HG02970 (cell line): Measurements from ENCODE around the gene SPOPL.
A peak's percentile ranks its signal among the peaks of the same experiment; 100 is the strongest.

Source experiments
- ATAC-seq: cut with Tn5 transposase; IDR thresholded peaks from one replicate; pipeline ENCODE4 v1.9.1; 2021; ENCODE audit warnings: mild to moderate bottlenecking, moderate library complexity, moderate number of reproducible peaks; ENCODE audit not compliant: unreplicated experiment, low FRiP score

The SPOPL gene

DNA sequence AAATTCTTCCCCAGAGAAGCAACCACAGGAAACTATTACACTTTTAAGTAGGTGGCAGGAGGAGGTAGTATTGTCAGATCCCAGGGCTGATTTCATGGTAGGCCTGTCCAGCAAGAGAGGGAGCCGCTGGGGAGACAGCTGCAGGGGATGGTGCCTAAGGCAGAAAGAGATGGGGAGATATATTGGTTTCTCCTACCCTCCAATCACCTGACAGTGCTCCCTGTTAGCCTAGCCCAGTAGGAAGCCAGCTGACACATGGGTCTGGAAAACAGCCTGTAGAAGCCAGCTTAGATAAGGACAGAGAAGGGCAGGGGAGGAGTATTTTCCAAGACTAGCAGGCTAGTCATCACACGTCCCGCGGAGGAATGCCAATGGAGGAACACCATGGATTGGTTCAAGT, 8.2 kb upstream of the SPOPL start:
- ATAC-seq: no peak

GRCh38 chr2:138494265-138494966, 7.2 kb upstream of the SPOPL start:
- ATAC-seq: no peak

GRCh38 chr2:138495384-138495783, 6.2 kb upstream of the SPOPL start:
- ATAC-seq: no peak

DNA sequence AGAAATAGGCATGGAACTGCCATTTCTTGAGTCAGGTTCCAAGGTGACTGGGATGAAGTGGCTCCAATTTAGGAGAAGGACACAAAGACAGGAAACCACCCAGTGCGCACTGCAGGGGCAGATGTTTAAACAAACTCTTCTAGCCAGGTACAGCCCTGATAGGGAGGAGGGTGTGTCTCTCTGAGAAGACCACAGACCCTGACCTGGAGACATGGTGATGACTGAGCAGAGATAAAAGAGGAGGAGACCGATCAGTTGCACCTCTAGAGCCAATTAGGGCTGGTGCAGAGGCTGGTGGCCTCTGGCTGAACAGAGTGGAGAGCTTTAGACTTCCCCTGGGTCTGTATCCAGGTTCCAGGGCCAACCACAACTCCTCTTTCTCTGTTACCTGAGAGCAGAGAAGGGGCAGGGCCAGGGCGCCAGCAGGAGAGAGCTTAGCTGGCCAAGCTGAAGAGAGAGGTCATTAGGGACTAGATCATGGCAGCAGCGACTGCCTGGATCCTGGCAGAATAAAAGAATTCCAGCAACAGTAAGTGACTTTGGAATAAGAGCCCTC, 5.4 kb upstream of the SPOPL start:
- no peak for ATAC-seq

DNA sequence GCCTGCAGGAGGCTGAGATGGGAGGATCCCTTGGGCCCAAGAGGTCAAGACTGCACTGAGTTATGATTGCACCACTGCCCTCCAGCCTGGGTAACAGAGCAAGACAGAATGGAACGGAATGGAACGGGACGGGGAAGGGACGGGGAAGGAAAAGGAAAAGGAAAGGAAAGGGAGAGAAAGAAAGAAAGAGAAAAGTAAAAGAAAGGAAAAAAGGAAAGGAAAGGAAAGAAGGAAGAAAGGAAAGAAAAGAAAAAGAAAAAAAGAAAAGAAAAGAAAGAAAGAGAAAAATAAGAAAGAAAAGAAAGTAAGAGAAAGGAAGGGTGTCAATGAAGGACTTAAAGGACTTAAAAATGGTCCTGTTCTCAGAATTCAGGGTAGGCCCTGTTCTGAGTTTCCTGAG, 4.3 kb upstream of the SPOPL start:
- no peak for ATAC-seq

GRCh38 chr2:138499684-138500083, 1.9 kb upstream of the SPOPL start:
- no peak for ATAC-seq

- ATAC-seq: no peak
Observed at GRCh38 chr2:138500592-138501424, 762 bp upstream of the SPOPL start.

DNA sequence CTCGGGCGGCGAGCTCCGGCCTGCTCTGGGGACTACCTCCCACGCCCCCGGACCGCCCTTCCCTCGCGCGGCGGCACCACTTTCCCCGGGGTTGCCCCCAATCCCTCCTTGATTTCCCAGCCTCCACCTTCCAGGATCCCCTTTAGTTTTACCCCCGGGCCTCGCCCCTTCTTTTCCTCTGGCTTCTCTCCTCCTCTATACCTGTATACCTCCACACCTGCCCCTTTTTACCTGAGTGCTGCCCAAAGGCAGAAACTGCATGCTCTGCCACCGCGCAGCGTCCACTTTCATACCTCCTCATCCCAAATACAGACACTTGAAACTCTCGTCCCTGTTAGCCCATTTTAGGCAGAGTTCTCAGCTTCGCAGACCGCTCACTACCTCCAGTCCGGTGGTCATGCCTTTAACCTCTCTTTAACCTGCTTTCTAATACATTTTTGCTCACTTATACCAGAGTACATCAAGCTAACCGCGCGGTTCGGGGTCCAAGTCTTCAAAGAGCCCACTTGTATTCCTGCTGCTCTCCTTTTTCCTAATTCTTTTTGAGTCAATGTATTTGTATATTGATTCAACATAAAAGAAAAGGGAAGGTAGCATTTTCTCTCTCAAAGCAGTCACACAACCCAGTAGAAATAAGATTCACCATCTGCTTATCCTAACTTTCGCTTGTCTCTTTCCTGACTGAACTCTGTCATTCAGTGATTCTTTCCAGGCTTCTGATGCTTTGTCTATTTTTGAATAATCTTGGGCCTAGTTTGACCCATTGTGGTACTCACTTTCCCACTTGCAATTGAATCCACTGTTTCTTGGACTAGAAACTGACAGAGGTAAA, 901 bp downstream of the SPOPL start:
- ATAC-seq: no peak

DNA sequence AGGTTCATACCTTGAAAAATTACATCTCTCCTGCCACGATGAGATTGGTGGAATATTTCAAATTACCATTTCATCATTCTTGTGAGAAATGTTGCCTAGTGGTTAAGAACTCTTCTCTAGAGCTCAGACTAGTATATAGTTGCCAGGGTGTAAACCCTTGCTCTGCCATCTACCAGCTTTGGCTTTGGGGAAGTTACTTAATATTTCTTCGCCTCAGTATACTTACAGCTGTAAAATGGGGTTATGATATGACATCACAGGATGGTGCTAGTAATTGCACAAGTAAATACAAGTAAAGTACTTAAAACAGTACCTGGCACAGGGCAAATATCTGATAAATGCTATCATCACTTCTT, 1.5 kb downstream of the SPOPL start:
- no peak for ATAC-seq

GRCh38 chr2:138503652-138504051, 2.1 kb downstream of the SPOPL start:
- no peak for ATAC-seq

- no peak for ATAC-seq
Observed at GRCh38 chr2:138504092-138504491, 2.5 kb downstream of the SPOPL start.

GRCh38 chr2:138504546-138505235, 3.1 kb downstream of the SPOPL start:
- ATAC-seq: peak; percentile 34

DNA sequence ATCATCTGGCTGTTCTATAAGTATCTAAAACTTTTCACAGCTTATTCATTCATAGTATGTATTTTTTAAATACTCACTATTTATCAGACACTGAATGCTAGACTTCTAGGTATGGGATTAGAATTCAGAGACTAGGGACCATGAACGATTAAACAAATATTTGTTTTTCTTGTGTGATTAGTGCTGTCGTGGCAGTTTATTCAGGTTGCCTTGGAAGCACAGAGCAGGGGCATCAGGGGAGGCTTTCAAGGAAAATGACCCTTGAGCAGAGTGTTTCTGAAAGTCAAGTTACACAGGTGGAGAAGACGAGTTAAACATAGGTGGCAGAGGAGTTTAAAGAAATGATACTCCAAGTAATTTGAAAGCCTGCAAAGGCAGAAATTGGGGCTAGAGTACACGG, 5.7 kb downstream of the SPOPL start:
- no peak for ATAC-seq

DNA sequence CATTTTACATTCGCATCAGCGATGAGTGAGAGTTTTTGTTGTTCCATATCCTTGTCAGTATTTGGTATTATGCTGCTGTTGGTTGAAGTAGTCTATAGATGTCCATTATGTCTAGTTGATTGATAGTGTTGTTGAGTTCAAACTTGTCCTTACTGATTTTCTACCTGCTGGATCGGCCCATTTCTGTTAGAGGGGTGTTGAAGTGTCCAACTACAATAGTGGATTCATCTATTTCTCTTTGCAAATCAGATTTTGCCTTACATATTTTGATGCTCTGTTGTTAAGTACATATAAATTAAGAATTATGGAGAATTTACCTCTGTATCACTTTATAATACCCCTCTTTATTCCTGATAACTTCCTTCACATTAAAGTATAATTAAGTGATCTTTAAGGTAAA, 8.7 kb downstream of the SPOPL start:
- ATAC-seq: no peak

GRCh38 chr2:138512672-138513071, 11.1 kb downstream of the SPOPL start:
- no peak for ATAC-seq

- ATAC-seq: no peak
Observed at GRCh38 chr2:138514173-138514572, 12.6 kb downstream of the SPOPL start.

DNA sequence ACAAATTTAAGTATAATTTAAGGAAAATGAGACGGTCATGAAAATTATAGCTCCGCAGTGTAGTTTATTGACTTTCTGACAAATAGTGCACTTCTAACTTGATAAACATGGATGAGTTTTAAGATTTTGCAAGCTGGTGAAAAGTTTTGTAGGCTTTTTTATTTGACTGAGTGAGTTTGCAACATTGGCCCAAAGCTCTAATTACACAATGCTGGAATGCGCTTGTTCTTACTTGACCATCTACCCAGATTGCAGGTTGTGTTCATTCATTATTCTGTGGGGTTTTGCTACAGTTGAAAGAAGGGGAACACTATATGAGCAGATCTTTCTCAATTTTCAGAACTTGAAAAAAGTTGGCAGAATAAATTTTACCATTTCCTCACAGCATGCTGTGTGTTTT, 13.5 kb downstream of the SPOPL start:
- ATAC-seq: no peak

- ATAC-seq: no peak
Observed at GRCh38 chr2:138516030-138516704, 14.6 kb downstream of the SPOPL start.

- no peak for ATAC-seq
Observed at GRCh38 chr2:138518860-138519259, 17.3 kb downstream of the SPOPL start.

- ATAC-seq: no peak
Observed at GRCh38 chr2:138521821-138522220, 20.3 kb downstream of the SPOPL start.
